ENCODE results near the gene INSL3. TPM values are rescaled to one million over a fixed set of nuclear protein-coding genes. Genes with fewer than 3 reads are reported as not detected.

Gene INSL3
- total and polyA plus RNA-seq, 2 of the 8 experiments (the other 6 are each of a cell fraction or from before 2014, with no cell fraction given) = 0.41 to 1.5 TPM

- Histone ChIP-seq H3K79me2 (ENCODE audit: control insufficient read depth in 1 of 2, insufficient read depth in 2 of 2, low read length in 2 of 2) (no peaks in the 10 kb centered on the region), H4K5ac (ENCODE audit: insufficient read length, low read depth, low read length) (no peak overlapping the region), H3K4ac (replicated peaks; ENCODE audit: insufficient read length, low read depth, low read length) (no peak overlapping the region), H2BK20ac (ENCODE audit: low read length) (no peak overlapping the region), H2BK5ac (ENCODE audit: low read depth, low read length) (peak overlapping the region; percentile 52; the same call in 1 of the 2 replicates), H3K4me1 (replicated peaks in 1 of 4; ENCODE audit: control insufficient read depth in 3 of 4, insufficient read depth in 4 of 4, low read length in 3 of 4) (peaks cover 0 to 9% (median 6%) of the 10 kb centered on the region in 4 experiments; a peak in 5 of 7 replicates), H3K27me3 (replicated peaks in 1 of 4; ENCODE audit: control insufficient read depth in 3 of 4, extremely low read depth in 1 of 4, insufficient read depth in 3 of 4, low read length in 3 of 4) (no peaks in the 10 kb centered on the region), H4K20me1 (replicated peaks in 1 of 2; ENCODE audit: control insufficient read depth in 1 of 2, insufficient read depth in 2 of 2, low read length in 2 of 2) (no peaks in the 10 kb centered on the region), H3K14ac (ENCODE audit: insufficient read length) (no peak overlapping the region), H3K56ac (replicated peaks; ENCODE audit: insufficient read length, low read depth, low read length) (no peak overlapping the region), H3K18ac (ENCODE audit: extremely low read depth, low read length) (peak overlapping the region; percentile 93), H3K4me3 (ENCODE audit: extremely low read depth in 1 of 4, insufficient read depth in 2 of 4, low read depth in 3 of 4, low read length in 4 of 4) (peak overlapping the region; percentile 50 to 72 (median 66)), H3K9me3 (ENCODE audit: insufficient read depth in 2 of 2, low read depth in 1 of 2, low read length in 1 of 2) (no peaks in the 10 kb centered on the region), H3K27ac (ENCODE audit: low read depth, low read length) (no peak overlapping the region), H2BK120ac (replicated peaks; ENCODE audit: low read depth, low read length) (no peak overlapping the region), H3K4me2 (ENCODE audit: insufficient read depth in 1 of 2, low read depth in 2 of 2, low read length in 2 of 2) (peak overlapping the region; percentile 95 to 98), H4K8ac (ENCODE audit: extremely low read depth, insufficient read depth, low read length) (peak overlapping the region; percentile 77; the same call in 1 of the 2 replicates), H2AFZ (ENCODE audit: low read length) (peak overlapping the region; percentile 60; the same call in 1 of the 2 replicates), H3K36me3 (ENCODE audit: control insufficient read depth in 2 of 4, insufficient read depth in 4 of 4, low read length in 3 of 4) (no peaks in the 10 kb centered on the region), H2AK5ac (ENCODE audit: low read depth, low read length) (no peak overlapping the region), H3K79me1 (ENCODE audit: low read depth, low read length) (peaks cover 9% of the 10 kb centered on the region), H2BK15ac (ENCODE audit: low read length) (0 out of 2 replicates have a peak overlapping the region, but pooled peaks have one; percentile 81), H3K9ac (replicated peaks in 1 of 4; ENCODE audit: extremely low read depth in 1 of 4, low read depth in 3 of 4, low read length in 3 of 4) (peak overlapping the region in 2 of 4 experiments; percentile 28 to 34; a peak in 3 of 7 replicates), H3K23ac (ENCODE audit: insufficient read length) (no peak overlapping the region), H2BK12ac (ENCODE audit: low read depth, low read length) (peak overlapping the region; percentile 60; the same call in 1 of the 2 replicates), H3K23me2 (ENCODE audit: low read depth, low read length) (peaks cover 9% of the 10 kb centered on the region), H4K91ac (replicated peaks; ENCODE audit: insufficient read length, low read length) (no peak overlapping the region)
- FAIRE-seq (no peak), DNase-seq (ENCODE audit: low read depth in 1 of 2, low spot score in 2 of 2) (peak; percentile 87 to 98)
- CTCF ChIA-PET (ENCODE audit: partially characterized antibody) = interaction anchor here (0.7 to 4.4 kb wide), 2 partner anchors 12 to 477 kb away, joined by 4 to 38 read pairs; a partner anchor contains a TSS
- TF ChIP-seq KDM4A (IDR thresholded peaks at IDR 0.05; ENCODE audit: low read depth, low read length, severe bottlenecking) (peak; percentile 7), HDAC6 (IDR thresholded peaks at IDR 0.05; ENCODE audit: low read depth, low read length) (no peak), MAX (IDR thresholded peaks at IDR 0.05) (peak; percentile 40), SP4 (IDR thresholded peaks at IDR 0.05; ENCODE audit: low read length) (peak; percentile 6; the same call in 1 of the 2 replicates), SIN3A (conservative IDR thresholded peaks at IDR 0.05 in 1 of 2, IDR thresholded peaks at IDR 0.05 in 1 of 2; ENCODE audit: low read depth in 1 of 2, low read length in 2 of 2) (0 out of 4 replicates have a peak, but pooled peaks of 1 of the 2 experiments have one; percentile 28), SP1 (IDR thresholded peaks at IDR 0.05; ENCODE audit: low read depth, low read length) (peak; percentile 45; the same call in 1 of the 2 replicates), JUN (IDR thresholded peaks at IDR 0.05; ENCODE audit: low read depth, low read length) (no peak)
- TF ChIP-seq, protein P1, sequence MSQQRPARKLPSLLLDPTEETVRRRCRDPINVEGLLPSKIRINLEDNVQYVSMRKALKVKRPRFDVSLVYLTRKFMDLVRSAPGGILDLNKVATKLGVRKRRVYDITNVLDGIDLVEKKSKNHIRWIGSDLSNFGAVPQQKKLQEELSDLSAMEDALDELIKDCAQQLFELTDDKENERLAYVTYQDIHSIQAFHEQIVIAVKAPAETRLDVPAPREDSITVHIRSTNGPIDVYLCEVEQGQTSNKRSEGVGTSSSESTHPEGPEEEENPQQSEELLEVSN (IDR thresholded peaks at IDR 0.05) = peak; percentile 44
- WGBS, 2 experiments (ENCODE audit: extremely low coverage in 1 of 2, insufficient coverage in 1 of 2, insufficient read length in 1 of 2, insufficient replicate concordance in 2 of 2, low coverage in 1 of 2, low lambda C conversion rate in 2 of 2, missing lambda C conversion rate in 1 of 2) = 2% methylated on average over 22 of the region's 37 CpGs; no CpG with 5 or more reads in 1 of the 2 experiments
- POLR2A ChIA-PET (ENCODE audit: partially characterized antibody) = interaction anchor here (1.0 to 1.3 kb wide), 3 partner anchors 16 to 86 kb away, joined by 3 to 4 read pairs (median 3); no protein-coding TSS in a partner anchor
Observed at GRCh38 chr19:17778251-17778967, 42.9 kb downstream of the INSL3 start.

Measured in H1 (cell line).